ENCODE data around the gene SLC38A5.

SLC38A5 gene

DNA sequence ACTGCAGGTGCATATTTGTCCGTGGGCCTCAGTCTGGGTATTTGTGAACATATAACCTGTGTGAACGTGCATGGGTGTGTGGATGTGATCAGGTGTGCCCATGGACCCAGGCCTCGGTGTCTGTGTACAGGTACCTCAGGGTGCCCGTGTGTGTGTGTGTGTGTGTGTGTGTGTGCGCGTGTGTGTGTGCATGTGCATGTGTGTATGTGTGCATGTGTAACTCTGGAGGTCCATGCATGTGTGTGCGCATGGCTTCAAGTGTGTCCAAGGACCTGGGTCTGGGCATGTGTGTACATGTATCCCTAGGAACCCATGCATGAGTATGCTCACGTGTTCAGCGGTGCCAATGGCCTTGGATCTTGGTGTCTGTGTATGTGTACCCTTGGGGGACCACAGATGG lies 21.7 kb upstream of the SLC38A5 start:
- DNase-seq (ENCODE audit: low read depth in 2 of 3, low spot score in 1 of 3): no peak

GRCh38 chrX:48490661-48491060 lies 20.6 kb upstream of the SLC38A5 start:
- DNase-seq (ENCODE audit: low read depth in 2 of 3, low spot score in 1 of 3): no peak

- DNase-seq (ENCODE audit: low read depth in 2 of 3, low spot score in 1 of 3): no peak
Measured at GRCh38 chrX:48489892-48490291, 19.8 kb upstream of the SLC38A5 start.

DNA sequence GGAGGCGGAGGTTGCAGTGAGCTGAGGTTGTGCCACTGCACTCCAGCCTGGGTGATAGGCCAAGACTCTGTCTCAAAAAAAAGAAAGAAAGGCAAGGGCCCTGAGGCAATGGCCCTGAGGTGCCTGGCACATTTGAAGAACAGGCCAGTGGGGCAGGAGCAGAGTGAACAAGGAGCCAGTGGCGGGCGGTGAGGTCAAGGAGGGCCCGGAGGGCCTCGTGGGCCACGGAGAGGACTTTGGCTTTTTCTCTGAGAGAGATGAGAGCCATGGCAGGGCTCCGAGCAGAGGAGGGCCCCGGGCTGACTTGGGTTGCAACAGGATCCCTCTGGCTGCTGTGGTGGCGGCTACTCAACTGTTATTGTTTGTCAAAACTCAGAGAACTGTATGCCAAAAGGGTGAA lies 19.2 kb upstream of the SLC38A5 start:
- no peak for DNase-seq (ENCODE audit: low read depth in 2 of 3, low spot score in 1 of 3)

GRCh38 chrX:48488034-48488433 lies 18.0 kb upstream of the SLC38A5 start:
- DNase-seq (ENCODE audit: low read depth in 2 of 3, low spot score in 1 of 3): no peak

DNA sequence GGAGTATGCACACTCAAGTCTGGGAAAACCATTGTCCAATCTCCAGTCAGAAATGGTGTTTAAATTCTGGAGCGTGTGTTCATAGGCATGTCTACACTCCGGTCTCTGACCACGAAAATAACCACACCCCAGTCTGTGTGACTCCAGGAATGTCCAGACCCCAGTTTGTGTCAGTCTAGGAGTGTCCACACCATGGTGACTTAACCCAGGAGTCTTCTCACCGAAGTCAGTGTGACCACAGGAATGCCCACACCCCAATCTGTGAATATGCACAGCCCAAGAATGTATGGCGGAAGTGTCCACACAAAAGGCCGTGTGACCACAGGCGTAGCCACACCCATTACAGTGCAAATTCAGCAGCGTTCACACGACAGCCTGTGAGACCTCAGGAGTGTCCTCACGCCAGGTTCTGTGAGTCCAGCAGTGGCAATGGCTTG lies 17.3 kb upstream of the SLC38A5 start:
- DNase-seq (ENCODE audit: low read depth in 2 of 3, low spot score in 1 of 3): no peak

- no peak for DNase-seq (ENCODE audit: low read depth in 2 of 3, low spot score in 1 of 3)
Measured at GRCh38 chrX:48482526-48482925, 12.5 kb upstream of the SLC38A5 start.

GRCh38 chrX:48480583-48480982 lies 10.5 kb upstream of the SLC38A5 start:
- no peak for DNase-seq (ENCODE audit: low read depth in 2 of 3, low spot score in 1 of 3)

DNA sequence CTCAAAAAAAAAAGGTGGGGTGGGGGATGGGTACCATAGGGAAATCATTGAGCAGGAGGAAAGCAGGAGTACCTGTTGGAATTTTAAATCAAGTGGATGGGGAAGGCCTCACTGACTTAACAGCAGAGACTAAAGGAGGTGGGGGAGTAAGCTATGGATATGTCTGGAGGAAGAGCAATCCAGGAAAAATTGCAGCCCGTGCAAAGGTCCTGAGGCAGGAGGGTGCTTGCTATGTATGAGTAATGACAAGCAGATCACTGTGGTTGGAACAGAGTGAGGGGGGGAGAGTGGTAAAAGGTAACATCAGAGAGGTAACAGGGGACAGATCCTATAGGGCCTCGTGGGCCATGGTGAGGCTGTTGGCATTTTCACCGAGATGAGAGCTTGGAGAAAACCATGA lies 10.1 kb upstream of the SLC38A5 start:
- DNase-seq (ENCODE audit: low read depth in 2 of 3, low spot score in 1 of 3): no peak

GRCh38 chrX:48478806-48479205 lies 8.7 kb upstream of the SLC38A5 start:
- DNase-seq (ENCODE audit: low read depth in 2 of 3, low spot score in 1 of 3): no peak

GRCh38 chrX:48477960-48478755 lies 8.1 kb upstream of the SLC38A5 start:
- no peak for DNase-seq (ENCODE audit: low read depth in 2 of 3, low spot score in 1 of 3)

DNA sequence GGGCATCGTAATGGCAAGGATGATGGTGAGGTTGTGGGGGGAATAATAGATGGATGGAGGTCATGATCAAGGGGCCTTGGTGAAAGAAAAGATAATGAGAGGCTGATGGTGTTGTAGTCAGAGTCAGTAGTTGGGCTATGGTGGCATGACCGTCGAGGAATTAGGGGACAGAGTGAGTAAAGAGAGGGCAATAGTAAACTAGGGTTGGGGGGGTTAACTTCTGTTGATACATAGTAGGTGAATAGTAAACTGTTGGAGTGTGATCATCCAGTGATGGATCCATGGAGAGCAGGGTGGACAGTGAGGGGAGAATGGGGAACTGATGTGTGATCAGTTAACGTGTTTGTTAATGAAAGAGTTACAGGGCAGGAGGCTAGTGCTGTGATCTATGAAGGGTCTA lies 6.9 kb upstream of the SLC38A5 start:
- no peak for DNase-seq (ENCODE audit: low read depth in 2 of 3, low spot score in 1 of 3)

GRCh38 chrX:48475774-48476577 lies 5.9 kb upstream of the SLC38A5 start, which contains the start of gene FTSJ1:
Gene FTSJ1, plus strand, starts transcription at chrX:48476199. Its CDS starts 1,849 bp downstream, at chrX:48478048.
- peak; percentile 71 to 79 (median 75) for DNase-seq (ENCODE audit: low read depth in 2 of 3, low spot score in 1 of 3)

- DNase-seq (ENCODE audit: low read depth in 2 of 3, low spot score in 1 of 3): no peak
Measured at GRCh38 chrX:48475296-48475695, 5.2 kb upstream of the SLC38A5 start.

DNA sequence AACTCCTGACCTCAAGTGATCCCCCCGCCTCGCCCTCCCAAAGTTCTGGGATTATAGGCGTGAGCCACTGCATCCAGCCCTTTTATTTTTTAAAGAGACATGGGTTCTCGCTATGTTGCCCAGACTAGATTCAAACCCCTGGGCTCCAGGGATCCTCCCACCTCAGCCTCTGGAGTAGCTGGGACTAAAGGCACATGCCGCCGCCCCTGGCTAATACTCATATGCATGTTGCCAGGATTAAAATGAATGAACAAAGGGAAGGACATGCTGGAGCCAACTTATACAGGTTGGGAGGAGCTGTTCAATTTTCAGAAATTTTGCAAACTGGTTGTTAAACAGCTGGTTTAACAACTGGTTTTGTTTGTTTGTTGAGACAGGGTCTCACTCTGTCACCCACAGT lies 4.5 kb upstream of the SLC38A5 start:
- no peak for DNase-seq (ENCODE audit: low read depth in 2 of 3, low spot score in 1 of 3)

GRCh38 chrX:48474127-48474526 lies 4.1 kb upstream of the SLC38A5 start:
- DNase-seq (ENCODE audit: low read depth in 2 of 3, low spot score in 1 of 3): no peak

DNA sequence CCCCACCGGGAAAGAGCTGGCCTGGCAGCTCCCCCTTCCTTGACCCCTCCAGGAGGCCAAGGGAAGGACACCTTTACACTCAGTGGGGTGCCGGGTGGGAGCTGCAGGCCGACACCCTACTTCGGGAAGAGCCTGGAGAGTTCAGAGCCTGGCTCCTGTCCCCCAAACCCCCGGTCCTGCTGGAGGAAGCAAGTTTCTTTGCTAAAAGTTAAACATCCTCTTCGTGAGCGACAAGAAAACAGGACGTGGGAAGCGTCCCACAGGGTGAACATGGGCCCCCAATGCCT lies 3.6 kb upstream of the SLC38A5 start:
- DNase-seq (ENCODE audit: low read depth in 2 of 3, low spot score in 1 of 3): no peak

DNA sequence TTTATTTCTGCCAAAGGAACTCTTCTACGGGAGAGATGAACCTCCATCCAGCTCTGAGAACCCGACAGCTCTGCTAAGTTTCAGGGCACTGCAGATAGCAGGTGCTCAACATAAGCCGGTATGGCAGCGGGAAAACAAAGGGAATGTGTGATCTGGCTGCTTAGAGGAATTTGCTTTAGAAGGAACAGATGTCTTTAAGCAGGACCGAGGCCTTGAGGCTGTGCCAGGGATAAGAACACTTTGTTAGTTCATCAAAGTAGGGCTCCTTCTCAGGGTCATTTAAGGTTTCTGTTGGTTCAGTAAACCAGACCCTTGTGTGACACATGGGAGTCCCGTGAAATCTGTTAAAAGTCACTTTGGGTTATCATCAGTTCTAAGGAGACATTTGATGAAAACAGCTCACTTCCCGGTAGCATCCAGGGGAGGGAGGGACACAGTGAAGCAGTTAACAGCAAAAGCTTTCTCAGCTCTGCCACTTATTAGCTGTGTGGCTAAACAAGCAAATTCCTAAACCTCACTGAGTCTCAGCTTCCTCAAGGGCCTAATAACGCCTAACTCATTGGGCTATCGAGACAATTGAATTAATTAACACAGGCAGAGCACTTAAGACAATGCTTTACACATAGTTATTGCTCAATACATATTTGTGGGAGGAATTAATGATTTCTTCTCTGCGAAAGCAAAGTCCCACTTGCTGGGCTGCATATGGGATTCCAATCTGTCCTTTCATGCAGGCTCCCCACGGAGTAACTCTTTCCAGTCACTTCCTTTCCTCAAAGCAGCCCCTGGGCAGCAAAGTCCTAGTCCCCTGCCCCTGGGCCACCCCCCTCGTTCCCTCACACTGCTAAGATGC lies 3.0 kb upstream of the SLC38A5 start:
- no peak for DNase-seq (ENCODE audit: low read depth in 2 of 3, low spot score in 1 of 3)

DNA sequence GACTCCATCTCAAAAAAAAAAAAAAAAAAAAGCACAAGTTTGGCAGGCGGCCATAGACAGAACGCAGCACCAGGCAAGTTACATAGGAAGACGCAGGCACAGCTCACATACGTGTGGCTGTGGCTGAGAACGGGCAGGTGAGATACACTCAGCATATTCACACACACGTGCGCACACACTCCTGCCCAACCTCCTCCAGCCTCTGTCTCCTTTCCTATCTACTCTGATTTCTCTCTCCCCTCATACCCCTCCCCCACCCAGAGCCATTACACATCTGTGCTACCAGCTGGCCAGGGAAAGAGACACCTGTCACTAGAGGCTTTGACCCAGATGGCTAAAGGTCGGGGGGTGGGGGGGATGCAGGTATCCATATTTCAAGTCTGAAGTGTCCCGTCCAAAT lies 2.2 kb upstream of the SLC38A5 start:
- no peak for DNase-seq (ENCODE audit: low read depth in 2 of 3, low spot score in 1 of 3)

GRCh38 chrX:48471504-48471903 lies 1.4 kb upstream of the SLC38A5 start:
- DNase-seq (ENCODE audit: low read depth in 2 of 3, low spot score in 1 of 3): no peak

DNA sequence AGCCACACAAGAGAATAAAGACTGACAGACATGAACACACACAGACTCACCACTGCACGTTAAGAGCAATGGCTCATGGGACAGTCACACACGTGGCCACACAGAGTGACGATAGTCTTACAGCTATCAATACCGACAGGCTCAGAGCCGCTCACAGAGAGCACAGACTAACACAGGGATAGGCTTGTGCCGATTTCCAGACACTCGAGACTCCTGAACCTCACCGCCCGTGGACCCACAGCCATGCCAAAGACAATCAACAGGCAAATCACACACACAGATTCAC lies 716 bp upstream of the SLC38A5 start:
- DNase-seq (ENCODE audit: low read depth in 2 of 3, low spot score in 1 of 3): no peak
